ENCODE data around the gene TTYH3.

TTYH3 gene

DNA sequence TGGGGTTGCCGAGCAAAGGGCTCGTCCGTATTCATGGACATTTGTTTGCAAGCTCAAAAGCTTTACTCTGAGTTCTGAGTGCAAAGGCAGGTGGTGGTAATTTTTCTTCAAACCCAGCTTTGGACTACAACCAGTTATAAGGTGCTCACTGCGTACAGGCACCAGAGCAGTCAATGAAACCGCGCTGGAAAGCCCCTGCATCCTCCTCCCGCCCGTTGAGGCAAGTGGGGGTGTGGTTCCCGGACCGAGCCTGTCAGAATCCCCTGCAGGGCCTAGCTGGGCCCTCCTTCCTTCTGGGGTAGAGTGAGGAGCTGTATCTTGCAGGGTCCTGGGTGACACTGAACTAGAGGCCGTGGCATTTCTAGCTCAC lies 78.5 kb downstream of the TTYH3 start:
- H3K36me3 ChIP-seq (ENCODE audit: control insufficient read depth in 1 of 2, insufficient read depth in 2 of 2, low read length in 2 of 2) = peaks cover 0 to 3% of the 10 kb centered on the region in 2 donors
- no peaks in the 10 kb centered on the region for H3K27me3 ChIP-seq (ENCODE audit: low read depth, low read length)
- H3K4me3 ChIP-seq (ENCODE audit: low read depth in 1 of 2, low read length in 2 of 2) = peak overlapping the region in 1 of 2 donors; percentile 48
- H3K27ac ChIP-seq (ENCODE audit: low read length) = no peak overlapping the region
- H3K9me3 ChIP-seq (ENCODE audit: control insufficient read depth in 1 of 2, low read length in 2 of 2) = no peaks in the 10 kb centered on the region
- no peaks in the 10 kb centered on the region for H3K4me1 ChIP-seq (ENCODE audit: control insufficient read depth in 1 of 2, insufficient read depth in 2 of 2, low read length in 2 of 2)

DNA sequence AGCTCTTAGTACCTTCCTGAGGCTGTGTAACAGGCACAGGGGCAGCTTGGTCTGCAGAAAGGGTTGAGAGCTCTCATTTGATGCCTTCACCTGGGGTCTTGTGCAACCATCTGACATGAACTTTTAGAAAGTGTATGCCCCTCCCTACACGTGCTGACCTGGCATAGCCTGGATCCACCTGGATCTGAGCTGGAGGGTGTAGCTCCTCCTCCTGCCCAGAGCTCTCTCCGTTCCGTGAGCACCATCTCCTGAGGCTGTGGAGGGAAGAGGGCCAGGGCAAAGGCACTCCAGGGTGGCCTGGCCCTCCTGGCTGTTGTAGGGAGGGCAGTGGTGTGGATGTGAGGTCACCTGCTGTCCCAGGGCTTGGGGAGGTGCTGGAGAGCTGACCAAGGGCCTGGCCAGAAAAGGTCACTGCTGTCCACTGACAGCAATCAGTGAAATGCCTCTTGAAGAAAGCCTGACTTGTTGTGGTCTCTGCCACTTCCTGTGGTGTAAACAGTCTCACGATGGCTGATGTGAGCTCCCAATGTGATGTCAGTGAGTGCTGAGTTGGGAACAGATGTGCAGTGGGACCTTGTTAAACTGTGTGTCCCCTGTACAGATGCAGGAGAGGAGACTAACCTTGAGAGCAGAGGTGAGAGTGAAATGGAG lies 79.2 kb downstream of the TTYH3 start:
- Histone ChIP-seq H3K4me3 (ENCODE audit: low read depth in 1 of 2, low read length in 2 of 2) (no peak overlapping the region), H3K36me3 (ENCODE audit: control insufficient read depth in 1 of 2, insufficient read depth in 2 of 2, low read length in 2 of 2) (peaks cover 0 to 3% of the 10 kb centered on the region in 2 donors), H3K27ac (ENCODE audit: low read length) (no peak overlapping the region), H3K27me3 (ENCODE audit: low read depth, low read length) (no peaks in the 10 kb centered on the region), H3K4me1 (ENCODE audit: control insufficient read depth in 1 of 2, insufficient read depth in 2 of 2, low read length in 2 of 2) (peaks cover 3 to 4% of the 10 kb centered on the region in 2 donors), H3K9me3 (ENCODE audit: control insufficient read depth in 1 of 2, low read length in 2 of 2) (no peaks in the 10 kb centered on the region)

DNA sequence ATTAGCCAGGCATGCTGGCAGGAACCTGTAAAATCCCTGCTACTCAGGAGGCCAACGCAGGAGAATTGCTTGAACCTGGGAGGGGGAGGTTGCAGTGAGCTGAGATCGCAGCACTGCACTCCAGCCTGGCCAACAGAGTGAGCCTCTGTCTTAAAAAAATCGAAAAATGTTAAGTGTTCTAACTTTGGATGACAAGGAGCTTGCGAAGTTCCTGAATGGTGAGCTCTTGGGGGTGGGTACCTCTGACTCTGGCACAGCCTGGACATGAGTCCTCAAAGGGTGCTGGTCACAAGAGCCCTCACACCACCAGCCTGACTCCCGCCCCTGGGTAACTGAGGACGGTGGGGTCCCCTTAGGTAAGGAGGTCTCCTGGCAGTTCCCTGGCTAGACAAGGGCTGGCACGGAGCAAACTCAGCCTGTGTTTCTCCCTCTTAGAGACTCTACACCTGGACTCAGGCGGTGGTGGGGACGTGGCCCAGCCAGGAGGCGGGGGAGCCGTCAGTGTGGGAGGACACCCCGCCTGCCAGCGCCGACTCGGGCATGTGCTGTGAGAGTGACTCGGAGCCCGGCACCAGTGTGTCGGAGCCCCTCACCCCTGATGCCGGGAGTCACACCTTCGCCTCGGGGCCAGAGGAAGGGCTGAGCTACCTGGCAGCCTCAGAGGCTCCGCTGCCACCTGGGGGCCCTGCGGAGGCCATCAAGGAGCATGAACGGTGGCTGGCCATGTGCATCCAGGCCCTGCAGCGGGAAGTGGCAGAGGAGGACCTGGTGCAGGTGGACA lies 80.3 kb downstream of the TTYH3 start:
- Histone ChIP-seq H3K27me3 (ENCODE audit: low read depth, low read length) (no peaks in the 10 kb centered on the region), H3K36me3 (ENCODE audit: control insufficient read depth in 1 of 2, insufficient read depth in 2 of 2, low read length in 2 of 2) (peaks cover 0 to 3% of the 10 kb centered on the region in 2 donors), H3K9me3 (ENCODE audit: control insufficient read depth in 1 of 2, low read length in 2 of 2) (no peaks in the 10 kb centered on the region), H3K27ac (ENCODE audit: low read length) (no peak overlapping the region), H3K4me1 (ENCODE audit: control insufficient read depth in 1 of 2, insufficient read depth in 2 of 2, low read length in 2 of 2) (peaks cover 6 to 14% of the 10 kb centered on the region in 2 donors), H3K4me3 (ENCODE audit: low read depth in 1 of 2, low read length in 2 of 2) (no peak overlapping the region)

- no peaks in the 10 kb centered on the region for H3K9me3 ChIP-seq (ENCODE audit: control insufficient read depth in 1 of 2, low read length in 2 of 2)
- H3K4me3 ChIP-seq (ENCODE audit: low read depth in 1 of 2, low read length in 2 of 2) = no peak overlapping the region
- H3K27ac ChIP-seq (ENCODE audit: low read length) = no peak overlapping the region
- peaks cover 0 to 3% of the 10 kb centered on the region in 2 donors for H3K36me3 ChIP-seq (ENCODE audit: control insufficient read depth in 1 of 2, insufficient read depth in 2 of 2, low read length in 2 of 2)
- no peaks in the 10 kb centered on the region for H3K27me3 ChIP-seq (ENCODE audit: low read depth, low read length)
- peaks cover 6 to 22% of the 10 kb centered on the region in 2 donors for H3K4me1 ChIP-seq (ENCODE audit: control insufficient read depth in 1 of 2, insufficient read depth in 2 of 2, low read length in 2 of 2)
Measured at GRCh38 chr7:2713370-2713769, 81.6 kb downstream of the TTYH3 start.

DNA sequence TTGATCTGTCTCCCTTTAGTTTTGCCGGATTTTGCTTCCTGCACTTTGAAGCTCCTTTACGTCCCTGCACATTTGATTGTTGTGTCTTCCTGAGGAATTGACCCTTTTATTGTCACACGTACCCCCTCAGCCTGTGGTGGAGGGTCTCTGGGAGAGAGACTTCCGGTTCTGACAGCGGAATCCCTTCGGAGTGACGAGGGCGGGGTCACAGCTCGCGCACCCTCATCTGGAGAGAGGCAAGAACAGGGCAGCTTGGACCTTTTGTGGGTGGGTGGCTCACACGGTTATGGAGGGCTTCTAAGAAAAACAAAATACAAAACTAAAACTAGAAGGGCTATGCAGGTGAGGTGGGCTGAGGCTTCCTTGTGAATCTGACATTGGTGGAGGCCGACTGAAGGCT lies 82.2 kb downstream of the TTYH3 start:
- Histone ChIP-seq H3K4me3 (ENCODE audit: low read depth in 1 of 2, low read length in 2 of 2) (no peak overlapping the region), H3K9me3 (ENCODE audit: control insufficient read depth in 1 of 2, low read length in 2 of 2) (no peaks in the 10 kb centered on the region), H3K36me3 (ENCODE audit: control insufficient read depth in 1 of 2, insufficient read depth in 2 of 2, low read length in 2 of 2) (peaks cover 0 to 3% of the 10 kb centered on the region in 2 donors), H3K4me1 (ENCODE audit: control insufficient read depth in 1 of 2, insufficient read depth in 2 of 2, low read length in 2 of 2) (peaks cover 6 to 22% of the 10 kb centered on the region in 2 donors), H3K27me3 (ENCODE audit: low read depth, low read length) (no peaks in the 10 kb centered on the region), H3K27ac (ENCODE audit: low read length) (no peak overlapping the region)
